HCT116 (cell line): Measurements from ENCODE around the gene NCAPG.

Source experiments
- EGR1 ChIP-seq: IDR thresholded peaks from 2 replicates; pipeline ENCODE4 v1.6.1; 2012; ENCODE audit warnings: low read depth
- ELF1 ChIP-seq: IDR thresholded peaks from 2 replicates; pipeline ENCODE4 v1.6.1; 2012; ENCODE audit warnings: low read depth, borderline replicate concordance
- EZH2phosphoT487 ChIP-seq: fragments of 200-600 bp; IDR thresholded peaks from 2 replicates; pipeline ENCODE4 v1.6.1; 2018; ENCODE audit warnings: antibody characterized with exemption, borderline replicate concordance
- JUND ChIP-seq: IDR thresholded peaks from 2 replicates; pipeline ENCODE4 v1.6.1; 2012
- SIN3A ChIP-seq: IDR thresholded peaks from 2 replicates; pipeline ENCODE4 v1.6.1; 2012; ENCODE audit warnings: low read depth
- SP1 ChIP-seq: IDR thresholded peaks from 2 replicates; pipeline ENCODE4 v1.6.1; 2012; ENCODE audit warnings: low read depth
- TCF7L2 ChIP-seq: IDR thresholded peaks from 2 replicates; pipeline ENCODE4 v1.7.0; 2011; ENCODE audit warnings: borderline replicate concordance, inconsistent platforms; ENCODE audit not compliant: insufficient read depth, insufficient read length; ENCODE audit errors: extremely low read depth
- ZFX ChIP-seq: fragments of 450-650 bp; IDR thresholded peaks from 2 replicates; pipeline ENCODE4 v1.6.1; 2017
- TF ChIP-seq, protein P1 (sequence below), 3 experiments: fragments of 200-600 bp in 1 of 3; sonication (generic) in 1 of 3; IDR thresholded peaks in 2 of 3; conservative IDR thresholded peaks in 1 of 3; 2 replicates each; pipeline ENCODE4 v1.5.1; 2012 to 2017; ENCODE audit warnings: low read depth in 2 of 3, low read length in 2 of 3, antibody characterized with exemption in 1 of 3, borderline replicate concordance in 1 of 3, control low read depth in 1 of 3, mild to moderate bottlenecking in 1 of 3, mixed read lengths in 1 of 3, mixed run types in 1 of 3, moderate library complexity in 1 of 3; ENCODE audit not compliant: insufficient read depth in 1 of 3
- TF ChIP-seq, protein P2 (sequence below): IDR thresholded peaks from 2 replicates; pipeline ENCODE4 v1.6.1; 2012

DNA sequence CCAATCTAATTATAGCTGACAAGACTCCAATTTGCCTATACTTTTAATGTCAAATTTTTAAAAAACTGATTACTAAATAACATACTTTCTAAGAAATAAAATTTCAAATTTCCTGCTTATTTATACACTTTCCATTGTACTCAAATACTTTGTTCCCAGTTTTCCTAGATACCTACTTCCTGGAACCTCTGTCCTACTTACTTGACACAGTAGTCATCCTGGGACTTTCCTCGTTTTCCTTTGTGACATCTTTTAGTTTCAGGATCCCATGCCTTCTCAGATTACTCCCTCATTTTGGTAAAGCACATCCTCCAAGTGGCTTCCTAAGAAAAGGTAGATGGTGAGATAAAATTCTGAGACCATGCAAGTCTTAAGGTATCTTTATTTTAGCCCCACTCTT, 16.0 kb upstream of the NCAPG start:
- TF ChIP-seq, protein P1, sequence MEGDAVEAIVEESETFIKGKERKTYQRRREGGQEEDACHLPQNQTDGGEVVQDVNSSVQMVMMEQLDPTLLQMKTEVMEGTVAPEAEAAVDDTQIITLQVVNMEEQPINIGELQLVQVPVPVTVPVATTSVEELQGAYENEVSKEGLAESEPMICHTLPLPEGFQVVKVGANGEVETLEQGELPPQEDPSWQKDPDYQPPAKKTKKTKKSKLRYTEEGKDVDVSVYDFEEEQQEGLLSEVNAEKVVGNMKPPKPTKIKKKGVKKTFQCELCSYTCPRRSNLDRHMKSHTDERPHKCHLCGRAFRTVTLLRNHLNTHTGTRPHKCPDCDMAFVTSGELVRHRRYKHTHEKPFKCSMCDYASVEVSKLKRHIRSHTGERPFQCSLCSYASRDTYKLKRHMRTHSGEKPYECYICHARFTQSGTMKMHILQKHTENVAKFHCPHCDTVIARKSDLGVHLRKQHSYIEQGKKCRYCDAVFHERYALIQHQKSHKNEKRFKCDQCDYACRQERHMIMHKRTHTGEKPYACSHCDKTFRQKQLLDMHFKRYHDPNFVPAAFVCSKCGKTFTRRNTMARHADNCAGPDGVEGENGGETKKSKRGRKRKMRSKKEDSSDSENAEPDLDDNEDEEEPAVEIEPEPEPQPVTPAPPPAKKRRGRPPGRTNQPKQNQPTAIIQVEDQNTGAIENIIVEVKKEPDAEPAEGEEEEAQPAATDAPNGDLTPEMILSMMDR (IDR thresholded peaks at IDR 0.05 in 2 of 3, conservative IDR thresholded peaks at IDR 0.05 in 1 of 3; ENCODE audit: borderline replicate concordance in 1 of 3, insufficient read depth in 1 of 3, low read depth in 2 of 3, low read length in 2 of 3), result no peak
- TF ChIP-seq, protein P2, sequence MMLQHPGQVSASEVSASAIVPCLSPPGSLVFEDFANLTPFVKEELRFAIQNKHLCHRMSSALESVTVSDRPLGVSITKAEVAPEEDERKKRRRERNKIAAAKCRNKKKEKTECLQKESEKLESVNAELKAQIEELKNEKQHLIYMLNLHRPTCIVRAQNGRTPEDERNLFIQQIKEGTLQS, result no peak
- TF ChIP-seq SIN3A (no peak), ZFX (no peak), EGR1 (no peak), SP1 (no peak), ELF1 (0 out of 2 replicates have a peak, but pooled peaks have one; percentile 10), JUND (no peak), EZH2phosphoT487 (no peak), TCF7L2 (no peak)
